Osteoblast (primary cell): ENCODE measurements around the gene DOCK10. TPM values are rescaled to one million over a fixed set of nuclear protein-coding genes. Genes with fewer than 3 reads are reported as not detected.
A peak's percentile ranks its signal among the peaks of the same experiment; 100 is the strongest.

Experiments used
- DNase-seq: peaks from one replicate; pipeline ENCODE4 v3.0.0; 2011; ENCODE audit warnings: low spot score, mixed read lengths; ENCODE audit not compliant: insufficient read length; ENCODE audit errors: missing footprints
- H2AFZ ChIP-seq: 2 replicates; pipeline ENCODE4 v1.6.0; 2011; ENCODE audit warnings: mild to moderate bottlenecking, low read length
- H3K27ac ChIP-seq: 2 replicates; pipeline ENCODE4 v1.5.1; 2011; ENCODE audit warnings: mild to moderate bottlenecking, low read depth, low read length, moderate library complexity
- H3K27me3 ChIP-seq: 2 replicates; pipeline ENCODE4 v1.6.0; 2012; ENCODE audit warnings: mild to moderate bottlenecking, control low read depth, inconsistent platforms, low read length, moderate library complexity; ENCODE audit not compliant: insufficient read depth
- H3K36me3 ChIP-seq: 2 replicates; pipeline ENCODE4 v1.5.1; 2011; ENCODE audit warnings: mild to moderate bottlenecking, low read length, control low read depth, moderate library complexity; ENCODE audit not compliant: insufficient read depth
- H3K4me1 ChIP-seq: 2 replicates; pipeline ENCODE4 v1.5.1; 2011; ENCODE audit warnings: mild to moderate bottlenecking, low read length, control low read depth, moderate library complexity; ENCODE audit not compliant: insufficient read depth
- H3K4me2 ChIP-seq: 2 replicates; pipeline ENCODE4 v1.6.0; 2011; ENCODE audit warnings: mild to moderate bottlenecking, low read length; ENCODE audit not compliant: insufficient read depth
- H3K4me3 ChIP-seq: fragments of 200-600 bp; sonication (generic); 3 replicates; pipeline ENCODE4 v1.5.1; 2012; ENCODE audit warnings: mild to moderate bottlenecking, low read length, inconsistent platforms; ENCODE audit not compliant: insufficient read depth
- H3K79me2 ChIP-seq: 2 replicates; pipeline ENCODE4 v1.6.0; 2012; ENCODE audit warnings: mild to moderate bottlenecking, low read length, control low read depth, inconsistent platforms; ENCODE audit not compliant: insufficient read depth
- H3K9me3 ChIP-seq: 2 replicates; pipeline ENCODE4 v1.5.1; 2011; ENCODE audit warnings: low read depth, low read length, control low read depth
- H4K20me1 ChIP-seq: 2 replicates; pipeline ENCODE4 v1.6.0; 2012; ENCODE audit warnings: mild to moderate bottlenecking, low read length, control low read depth; ENCODE audit not compliant: insufficient read depth
- CTCF ChIP-seq: IDR thresholded peaks from 2 replicates; pipeline ENCODE4 v1.5.1; 2011; ENCODE audit warnings: mild to moderate bottlenecking, low read depth, low read length, moderate library complexity; ENCODE audit errors: extremely low read depth
- total RNA-seq: library from RNA; depleted of rRNA; stranded (reverse); fragments of >200 nt; gene quantifications from 2 replicates; pipeline ENCODE4 v1.2.3, GENCODE V29; 2012

Gene DOCK10
- total RNA-seq, 1 donor = 33.3 TPM

- no peak for DNase-seq
- Histone ChIP-seq H4K20me1 (no peaks in the 10 kb centered on the region), H3K4me3 (no peak overlapping the region), H3K27ac (peak overlapping the region; percentile 25), H3K27me3 (no peaks in the 10 kb centered on the region), H3K4me1 (peaks cover 32% of the 10 kb centered on the region), H3K9me3 (no peaks in the 10 kb centered on the region), H3K79me2 (no peaks in the 10 kb centered on the region), H3K4me2 (no peak overlapping the region), H2AFZ (no peak overlapping the region), H3K36me3 (peaks cover 48% of the 10 kb centered on the region)
- TF ChIP-seq CTCF = no peak
Measured at GRCh38 chr2:224820283-224820991, 221.8 kb downstream of the DOCK10 start.

GRCh38 chr2:224819075-224819474, 223.2 kb downstream of the DOCK10 start:
- H3K4me1 ChIP-seq = peaks cover 32% of the 10 kb centered on the region
- no peaks in the 10 kb centered on the region for H3K9me3 ChIP-seq
- no peaks in the 10 kb centered on the region for H3K27me3 ChIP-seq
- peaks cover 59% of the 10 kb centered on the region for H3K36me3 ChIP-seq
- H3K27ac ChIP-seq = peak overlapping the region; percentile 41
- H3K4me3 ChIP-seq = no peak overlapping the region
- TF ChIP-seq CTCF = no peak
- no peak overlapping the region for H3K4me2 ChIP-seq
- H3K79me2 ChIP-seq = no peaks in the 10 kb centered on the region
- H4K20me1 ChIP-seq = no peaks in the 10 kb centered on the region
- no peak overlapping the region for H2AFZ ChIP-seq
- DNase-seq = no peak

- DNase-seq = no peak
- Histone ChIP-seq H3K9me3 (no peaks in the 10 kb centered on the region), H3K4me1 (peaks cover 32% of the 10 kb centered on the region), H4K20me1 (no peaks in the 10 kb centered on the region), H3K27ac (peak overlapping the region; percentile 42), H3K27me3 (no peaks in the 10 kb centered on the region), H3K4me2 (no peak overlapping the region), H3K4me3 (no peak overlapping the region), H3K36me3 (peaks cover 69% of the 10 kb centered on the region), H2AFZ (no peak overlapping the region), H3K79me2 (no peaks in the 10 kb centered on the region)
- no peak for TF ChIP-seq CTCF
Measured at GRCh38 chr2:224817676-224818075, 224.6 kb downstream of the DOCK10 start.

- Histone ChIP-seq H3K4me3 (no peak overlapping the region), H2AFZ (no peak overlapping the region), H3K27ac (peak overlapping the region; percentile 26), H3K9me3 (no peaks in the 10 kb centered on the region), H3K4me2 (peak overlapping the region; percentile 31), H3K36me3 (peaks cover 63% of the 10 kb centered on the region), H3K4me1 (peaks cover 32% of the 10 kb centered on the region), H3K79me2 (no peaks in the 10 kb centered on the region), H4K20me1 (no peaks in the 10 kb centered on the region), H3K27me3 (no peaks in the 10 kb centered on the region)
- peak; percentile 78 for DNase-seq
- no peak for TF ChIP-seq CTCF
Measured at GRCh38 chr2:224816816-224817215, 225.5 kb downstream of the DOCK10 start.
